GM23338 (cell line): ENCODE measurements around the gene PEAR1. TPM values are rescaled to one million over a fixed set of nuclear protein-coding genes. Genes with fewer than 3 reads are reported as not detected.

Experiments
- ATAC-seq: fragments of 200-7000 bp; cut with Tn5 transposase; 3 replicates; pipeline ENCODE4 v1.9.1; 2020
- DNase-seq: peaks from one replicate; pipeline ENCODE4 v3.0.0-alpha.2; 2015; ENCODE audit warnings: low spot score
- H2AFZ ChIP-seq: fragments of 200-600 bp; sonication (generic); 2 replicates; pipeline ENCODE4 v1.8.0; 2016; ENCODE audit warnings: antibody characterized with exemption, mild to moderate bottlenecking, moderate library complexity
- H3F3A ChIP-seq: fragments of 200-600 bp; sonication (generic); replicated peaks from 2 replicates; pipeline ENCODE4 v1.8.0; 2017; ENCODE audit warnings: antibody characterized with exemption, mixed run types, low read depth
- H3K27ac ChIP-seq: fragments of 200-600 bp; sonication (generic); 2 replicates; pipeline ENCODE4 v1.6.1; 2016; ENCODE audit warnings: low read depth
- H3K27me3 ChIP-seq: fragments of 200-600 bp; sonication (generic); 2 replicates; pipeline ENCODE4 v1.8.0; 2016; ENCODE audit warnings: mild to moderate bottlenecking, mixed run types, moderate library complexity; ENCODE audit not compliant: insufficient read depth
- H3K36me3 ChIP-seq: fragments of 200-600 bp; sonication (generic); 2 replicates; pipeline ENCODE4 v1.8.0; 2016; ENCODE audit warnings: mild to moderate bottlenecking; ENCODE audit not compliant: insufficient read depth
- H3K4me1 ChIP-seq: fragments of 200-600 bp; sonication (generic); 2 replicates; pipeline ENCODE4 v1.8.0; 2016; ENCODE audit warnings: mild to moderate bottlenecking, moderate library complexity; ENCODE audit not compliant: insufficient read depth
- H3K4me2 ChIP-seq: fragments of 200-600 bp; sonication (generic); 2 replicates; pipeline ENCODE4 v1.7.1; 2017; ENCODE audit warnings: mixed run types
- H3K4me3 ChIP-seq: fragments of 200-600 bp; sonication (generic); 2 replicates; pipeline ENCODE4 v1.6.1; 2016; ENCODE audit warnings: mixed run types
- H3K79me2 ChIP-seq: fragments of 200-600 bp; sonication (generic); replicated peaks from 2 replicates; pipeline ENCODE4 v1.8.0; 2017; ENCODE audit warnings: mild to moderate bottlenecking; ENCODE audit not compliant: insufficient read depth
- H3K9me2 ChIP-seq: fragments of 200-600 bp; sonication (generic); 2 replicates; pipeline ENCODE4 v1.8.0; 2017; ENCODE audit not compliant: insufficient read depth
- H4K20me1 ChIP-seq: fragments of 200-600 bp; sonication (generic); replicated peaks from 2 replicates; pipeline ENCODE4 v1.8.0; 2017; ENCODE audit warnings: mild to moderate bottlenecking; ENCODE audit not compliant: insufficient read depth
- H3K27ac Mint-ChIP-seq: 2 replicates; pipeline ENCODE4 v1.8.0; 2020; ENCODE audit warnings: inconsistent platforms, mild to moderate bottlenecking, moderate library complexity, mixed read lengths
- H3K27me3 Mint-ChIP-seq: 3 replicates; pipeline ENCODE4 v1.8.0; 2022; ENCODE audit warnings: low read depth, mild to moderate bottlenecking, moderate library complexity, mixed read lengths, inconsistent platforms; ENCODE audit not compliant: insufficient read depth, poor library complexity
- H3K36me3 Mint-ChIP-seq: 3 replicates; pipeline ENCODE4 v1.8.0; 2021; ENCODE audit warnings: low read depth, mild to moderate bottlenecking, inconsistent platforms, moderate library complexity, mixed read lengths
- H3K4me1 Mint-ChIP-seq: 3 replicates; pipeline ENCODE4 v1.8.0; 2020; ENCODE audit warnings: mild to moderate bottlenecking, inconsistent platforms, mixed read lengths
- H3K4me3 Mint-ChIP-seq: 3 replicates; pipeline ENCODE4 v1.8.0; 2021; ENCODE audit warnings: moderate library complexity, mild to moderate bottlenecking, inconsistent platforms, mixed read lengths
- H3K9me3 Mint-ChIP-seq: 3 replicates; pipeline ENCODE4 v1.8.0; 2020; ENCODE audit warnings: moderate library complexity, mild to moderate bottlenecking, inconsistent platforms, mixed read lengths
- CTCF ChIP-seq, 2 experiments: fragments of 200-600 bp in 1 of 2; sonication (generic) in 1 of 2; conservative IDR thresholded peaks; 2 replicates each; pipeline versions ENCODE4 v1.5.1 to v1.6.1; 2016 to 2017; ENCODE audit warnings: antibody characterized with exemption in 2 of 2, low read depth in 2 of 2, mild to moderate bottlenecking in 2 of 2, moderate library complexity in 1 of 2
- EZH2 ChIP-seq: fragments of 200-600 bp; sonication (generic); IDR thresholded peaks from one replicate; pipeline ENCODE4 v1.8.0; 2017; ENCODE audit warnings: antibody characterized with exemption, mild to moderate bottlenecking, low read depth; ENCODE audit not compliant: unreplicated experiment
- EZH2phosphoT487 ChIP-seq: fragments of 200-600 bp; sonication (generic); IDR thresholded peaks from one replicate; pipeline ENCODE4 v1.8.1; 2018; ENCODE audit warnings: antibody characterized with exemption; ENCODE audit not compliant: unreplicated experiment
- JUNB ChIP-seq: IDR thresholded peaks from one replicate; pipeline ENCODE4 v1.6.1; 2016; ENCODE audit warnings: antibody characterized with exemption; ENCODE audit not compliant: unreplicated experiment
- REST ChIP-seq: IDR thresholded peaks from one replicate; pipeline ENCODE4 v1.6.1; 2018; ENCODE audit warnings: antibody characterized with exemption; ENCODE audit not compliant: unreplicated experiment
- STAT1 ChIP-seq: IDR thresholded peaks from one replicate; pipeline ENCODE4 v1.6.1; 2016; ENCODE audit warnings: antibody characterized with exemption; ENCODE audit not compliant: unreplicated experiment
- ZNF331 ChIP-seq: fragments of 250-450 bp; sonication (Bioruptor Pico); IDR thresholded peaks from 2 replicates; pipeline ENCODE4 v1.5.0; 2020; ENCODE audit warnings: low read depth, mild to moderate bottlenecking, moderate library complexity
- ZNF462 ChIP-seq: fragments of 250-450 bp; sonication (Bioruptor Pico); IDR thresholded peaks from 2 replicates; pipeline ENCODE4 v1.5.0; 2020; ENCODE audit warnings: mild to moderate bottlenecking, moderate library complexity
- polyA plus RNA-seq: library from polyadenylated mRNA; unstranded; fragments of >200 nt; fragmentation: Nextera tagmentation; extraction: Ambion mirVana; gene quantifications from 2 replicates; pipeline ENCODE4 v1.2.1, GENCODE V29; 2016
- total RNA-seq: library from RNA; depleted of rRNA; stranded (reverse); fragments of >200 nt; shearing (Covaris generic); gene quantifications from 2 replicates; pipeline ENCODE4 v1.2.3, GENCODE V29; 2014

The PEAR1 gene
- total and polyA plus RNA-seq, 2 experiments from 2014 or later, result 0.28 to 0.47 TPM

GRCh38 chr1:156858959-156859522 lies 34.5 kb upstream of the PEAR1 start, which contains the start of gene INSRR:
Gene INSRR, minus strand, starts transcription at chr1:156859117. Its CDS starts 496 bp downstream, at chr1:156858621.
- Histone ChIP-seq H3K79me2 (no peaks in the 10 kb centered on the region), H3K27ac (no peak within 1 kb of the TSS), H3F3A (0 out of 2 replicates have a peak, but pooled peaks cover 3% of the 10 kb centered on the region), H3K27me3 (peaks cover 99% of the 10 kb centered on the region), H4K20me1 (peaks cover 5% of the 10 kb centered on the region; the same call in 1 of the 2 replicates), H3K4me2 (peak within 1 kb of the TSS; percentile 93), H2AFZ (peak within 1 kb of the TSS; percentile 90), H3K4me1 (peaks cover 12% of the 10 kb centered on the region; the same call in 1 of the 2 replicates), H3K9me2 (no peaks in the 10 kb centered on the region), H3K36me3 (no peaks in the 10 kb centered on the region), H3K4me3 (peak within 1 kb of the TSS; percentile 82)
- peaks cover 3% of the 10 kb centered on the region; the same call in 2 of the 3 replicates for H3K9me3 Mint-ChIP-seq
- peaks cover 71% of the 10 kb centered on the region for H3K27me3 Mint-ChIP-seq
- ATAC-seq (peak; percentile 17), DNase-seq (peak; percentile 62)
- no peak within 1 kb of the TSS for H3K27ac Mint-ChIP-seq
- TF ChIP-seq EZH2phosphoT487 (peak; percentile 88), ZNF331 (CRISPR knock-in tag) (no peak), EZH2 (peak; percentile 94), REST (no peak), JUNB (no peak), STAT1 (no peak), ZNF462 (CRISPR knock-in tag) (no peak), CTCF (conservative IDR thresholded peaks at IDR 0.05; ENCODE audit: low read depth in 2 of 2) (no peak)
- H3K36me3 Mint-ChIP-seq, result no peaks in the 10 kb centered on the region
- peaks cover 25% of the 10 kb centered on the region for H3K4me1 Mint-ChIP-seq
- H3K4me3 Mint-ChIP-seq, result peak within 1 kb of the TSS; percentile 83
